MM.1S (cell line): Measurements from ENCODE around the gene LRIG2.

Source experiments
- DNase-seq: peaks from one replicate; pipeline ENCODE4 v3.0.0-alpha.2; 2015
- H2AFZ ChIP-seq: fragments of 300-600 bp; sonication (generic); 2 replicates; pipeline ENCODE4 v1.6.0; 2016; ENCODE audit warnings: antibody characterized with exemption, low read length
- H3F3A ChIP-seq: fragments of 300-600 bp; sonication (generic); 2 replicates; pipeline ENCODE4 v1.6.1; 2016; ENCODE audit warnings: mild to moderate bottlenecking, antibody characterized with exemption, low read length, moderate library complexity, mixed read lengths; ENCODE audit not compliant: insufficient read depth
- H3K27ac ChIP-seq: fragments of 300-600 bp; sonication (generic); 2 replicates; pipeline ENCODE4 v1.5.1; 2016; ENCODE audit warnings: mild to moderate bottlenecking, low read length
- H3K27me3 ChIP-seq: fragments of 300-600 bp; sonication (generic); replicated peaks from 2 replicates; pipeline ENCODE4 v1.6.0; 2016; ENCODE audit warnings: low read length; ENCODE audit not compliant: insufficient read depth
- H3K36me3 ChIP-seq: fragments of 300-600 bp; sonication (generic); replicated peaks from 2 replicates; pipeline ENCODE4 v1.6.1; 2016; ENCODE audit warnings: mild to moderate bottlenecking, low read length, mixed read lengths; ENCODE audit not compliant: insufficient read depth
- H3K4me1 ChIP-seq: fragments of 300-600 bp; sonication (generic); 2 replicates; pipeline ENCODE4 v1.6.1; 2016; ENCODE audit warnings: low read length, mixed read lengths
- H3K4me2 ChIP-seq: fragments of 300-600 bp; sonication (generic); 2 replicates; pipeline ENCODE4 v1.6.0; 2016; ENCODE audit warnings: low read depth, low read length
- H3K4me3 ChIP-seq: fragments of 300-600 bp; sonication (generic); 2 replicates; pipeline ENCODE4 v1.5.1; 2016; ENCODE audit warnings: low read length, mixed read lengths
- H3K79me2 ChIP-seq: fragments of 300-600 bp; sonication (generic); 2 replicates; pipeline ENCODE4 v1.6.1; 2016; ENCODE audit warnings: mixed run types, low read length, mixed read lengths
- H3K9ac ChIP-seq: fragments of 300-600 bp; sonication (generic); 2 replicates; pipeline ENCODE4 v1.6.1; 2016; ENCODE audit warnings: low read length, mixed read lengths
- H3K9me2 ChIP-seq: fragments of 300-600 bp; sonication (generic); replicated peaks from 2 replicates; pipeline ENCODE4 v1.6.1; 2016; ENCODE audit warnings: mild to moderate bottlenecking, low read length, mixed read lengths; ENCODE audit not compliant: insufficient read depth
- H3K9me3 ChIP-seq: fragments of 300-600 bp; sonication (generic); replicated peaks from 2 replicates; pipeline ENCODE4 v1.6.1; 2016; ENCODE audit warnings: mild to moderate bottlenecking, low read length, mixed read lengths; ENCODE audit not compliant: insufficient read depth
- H4K20me1 ChIP-seq: fragments of 300-600 bp; sonication (generic); 2 replicates; pipeline ENCODE4 v1.6.1; 2016; ENCODE audit warnings: mild to moderate bottlenecking, low read length, moderate library complexity, mixed read lengths; ENCODE audit not compliant: insufficient read depth
- EZH2 ChIP-seq: fragments of 300-600 bp; sonication (generic); optimal IDR thresholded peaks from 2 replicates; pipeline ENCODE3; 2017; ENCODE audit warnings: low read depth, mild to moderate bottlenecking, antibody characterized with exemption, low read length, mixed read lengths
- EZH2phosphoT487 ChIP-seq: fragments of 300-600 bp; sonication (generic); IDR thresholded peaks from 2 replicates; pipeline ENCODE4 v1.6.1; 2018; ENCODE audit warnings: antibody characterized with exemption, low read length
- TF ChIP-seq, protein P1 (sequence below): fragments of 300-600 bp; sonication (generic); IDR thresholded peaks from 2 replicates; pipeline ENCODE4 v1.5.1; 2016; ENCODE audit warnings: antibody characterized with exemption, low read length, mixed read lengths

The LRIG2 gene

DNA sequence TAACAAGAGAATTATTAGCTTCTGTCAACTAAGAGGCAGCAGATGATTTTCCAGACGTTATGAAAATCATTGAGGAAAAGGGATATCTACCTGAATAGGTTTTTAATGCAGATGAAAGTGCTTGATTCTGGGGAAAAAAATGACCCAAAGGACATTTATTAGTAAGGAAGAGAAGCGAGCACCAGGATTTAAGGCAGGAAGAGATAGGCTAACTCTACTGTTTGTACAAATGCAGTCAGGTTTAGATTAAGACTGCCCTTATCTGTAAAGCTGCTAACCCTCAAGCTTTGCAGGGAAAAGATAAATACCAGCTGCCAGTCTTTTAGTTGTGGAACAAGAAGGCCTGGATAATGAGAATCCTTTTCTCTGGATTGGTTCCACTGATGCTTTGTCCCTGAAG lies 33.0 kb upstream of the LRIG2 start:
- no peak for DNase-seq
- no peaks in the 10 kb centered on the region for H3K9me3 ChIP-seq
- peaks cover 8% of the 10 kb centered on the region for H3K4me1 ChIP-seq
- H3K4me2 ChIP-seq: no peak overlapping the region
- TF ChIP-seq, protein P1, sequence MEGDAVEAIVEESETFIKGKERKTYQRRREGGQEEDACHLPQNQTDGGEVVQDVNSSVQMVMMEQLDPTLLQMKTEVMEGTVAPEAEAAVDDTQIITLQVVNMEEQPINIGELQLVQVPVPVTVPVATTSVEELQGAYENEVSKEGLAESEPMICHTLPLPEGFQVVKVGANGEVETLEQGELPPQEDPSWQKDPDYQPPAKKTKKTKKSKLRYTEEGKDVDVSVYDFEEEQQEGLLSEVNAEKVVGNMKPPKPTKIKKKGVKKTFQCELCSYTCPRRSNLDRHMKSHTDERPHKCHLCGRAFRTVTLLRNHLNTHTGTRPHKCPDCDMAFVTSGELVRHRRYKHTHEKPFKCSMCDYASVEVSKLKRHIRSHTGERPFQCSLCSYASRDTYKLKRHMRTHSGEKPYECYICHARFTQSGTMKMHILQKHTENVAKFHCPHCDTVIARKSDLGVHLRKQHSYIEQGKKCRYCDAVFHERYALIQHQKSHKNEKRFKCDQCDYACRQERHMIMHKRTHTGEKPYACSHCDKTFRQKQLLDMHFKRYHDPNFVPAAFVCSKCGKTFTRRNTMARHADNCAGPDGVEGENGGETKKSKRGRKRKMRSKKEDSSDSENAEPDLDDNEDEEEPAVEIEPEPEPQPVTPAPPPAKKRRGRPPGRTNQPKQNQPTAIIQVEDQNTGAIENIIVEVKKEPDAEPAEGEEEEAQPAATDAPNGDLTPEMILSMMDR: no peak
- TF ChIP-seq EZH2phosphoT487: no peak
- no peak for TF ChIP-seq EZH2
- no peak overlapping the region for H3K9ac ChIP-seq
- no peak overlapping the region for H3K27ac ChIP-seq
- no peaks in the 10 kb centered on the region for H3K27me3 ChIP-seq
- no peaks in the 10 kb centered on the region for H3K9me2 ChIP-seq
- H3K79me2 ChIP-seq: no peaks in the 10 kb centered on the region
- H4K20me1 ChIP-seq: no peaks in the 10 kb centered on the region
- peaks cover 5% of the 10 kb centered on the region; the same call in 1 of the 2 replicates for H3F3A ChIP-seq
- H2AFZ ChIP-seq: no peak overlapping the region
- no peaks in the 10 kb centered on the region for H3K36me3 ChIP-seq
- no peak overlapping the region for H3K4me3 ChIP-seq

DNA sequence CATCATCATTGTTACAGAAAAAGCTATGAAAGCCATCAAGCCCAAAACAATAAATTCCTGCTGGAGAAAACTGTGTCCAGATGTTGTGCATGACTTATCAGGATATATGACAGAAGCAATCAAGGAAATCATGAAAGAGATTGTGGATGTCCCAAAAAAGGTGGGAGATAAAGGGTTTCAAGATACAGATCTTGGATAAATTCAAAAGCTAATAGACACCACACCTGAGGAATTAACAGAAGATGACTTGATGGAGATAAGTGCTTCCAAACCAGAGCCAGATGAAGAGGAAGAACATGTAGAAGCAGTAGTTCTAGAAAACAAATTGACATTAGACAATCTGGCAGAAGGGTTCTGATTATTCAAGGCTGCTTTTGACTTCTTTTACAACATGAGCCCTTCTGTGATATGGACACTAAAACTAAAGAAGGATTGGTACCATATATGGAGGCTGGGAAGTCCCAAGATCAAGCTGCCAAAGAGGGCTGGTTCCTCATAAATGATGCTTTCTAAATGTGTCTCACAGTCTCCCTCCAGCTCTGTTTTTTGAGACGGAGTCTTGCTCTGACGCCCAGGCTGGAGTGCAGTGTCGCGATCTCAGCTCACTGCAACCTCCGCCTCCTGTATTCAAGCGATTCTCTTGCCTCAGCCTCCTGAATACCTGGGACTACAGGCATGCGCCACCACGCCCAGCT lies 32.1 kb upstream of the LRIG2 start:
- Histone ChIP-seq H3K9me3 (no peaks in the 10 kb centered on the region), H3K9ac (no peak overlapping the region), H2AFZ (no peak overlapping the region), H3K4me3 (no peak overlapping the region), H3K9me2 (no peaks in the 10 kb centered on the region), H3F3A (peaks cover 5% of the 10 kb centered on the region; the same call in 1 of the 2 replicates), H3K79me2 (no peaks in the 10 kb centered on the region), H3K4me1 (peaks cover 8% of the 10 kb centered on the region), H3K4me2 (no peak overlapping the region), H4K20me1 (no peaks in the 10 kb centered on the region), H3K27ac (no peak overlapping the region), H3K36me3 (no peaks in the 10 kb centered on the region), H3K27me3 (no peaks in the 10 kb centered on the region)
- no peak for TF ChIP-seq EZH2phosphoT487
- TF ChIP-seq EZH2: no peak
- TF ChIP-seq, protein P1: no peak
- DNase-seq: no peak

DNA sequence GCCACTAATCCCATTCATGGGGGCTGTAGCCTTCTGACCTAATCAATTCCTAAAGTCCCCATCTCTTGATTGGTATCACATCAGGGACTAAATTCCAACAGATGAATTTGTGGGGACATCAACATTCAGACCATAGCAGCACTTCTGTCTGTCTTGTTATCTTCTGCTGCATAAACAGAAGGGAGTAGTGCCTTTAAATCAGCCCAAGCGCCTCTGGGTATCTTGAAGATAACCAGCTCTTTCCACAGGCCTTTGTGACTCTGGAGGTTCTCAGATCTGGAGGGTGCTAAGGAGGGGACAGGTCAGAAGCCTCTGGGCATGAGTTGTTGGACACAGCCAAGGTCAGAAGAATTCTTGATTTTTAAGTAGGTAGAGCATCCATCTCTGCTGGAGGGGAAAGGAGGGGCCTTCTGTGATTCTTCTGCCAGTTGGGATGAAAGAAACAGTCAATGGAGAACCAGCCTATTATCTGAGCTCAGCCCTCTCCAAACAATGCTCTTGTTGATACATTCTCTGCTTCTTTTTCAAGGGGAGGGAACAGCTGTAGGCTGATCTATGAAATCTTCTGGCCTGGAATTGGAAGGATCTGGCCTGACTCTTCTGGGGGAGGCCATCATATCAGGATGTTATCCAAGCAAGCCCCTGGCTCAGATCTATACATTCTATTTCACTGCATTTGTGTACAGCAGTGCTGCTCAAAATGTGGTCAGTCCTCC lies 31.3 kb upstream of the LRIG2 start:
- Histone ChIP-seq H3K36me3 (no peaks in the 10 kb centered on the region), H3K9me3 (no peaks in the 10 kb centered on the region), H3K79me2 (no peaks in the 10 kb centered on the region), H4K20me1 (no peaks in the 10 kb centered on the region), H3K4me2 (no peak overlapping the region), H3K9ac (no peak overlapping the region), H3K27ac (no peak overlapping the region), H3K27me3 (no peaks in the 10 kb centered on the region), H3F3A (peaks cover 5% of the 10 kb centered on the region; the same call in 1 of the 2 replicates), H3K4me3 (no peak overlapping the region), H3K4me1 (peaks cover 8% of the 10 kb centered on the region), H3K9me2 (no peaks in the 10 kb centered on the region), H2AFZ (no peak overlapping the region)
- TF ChIP-seq EZH2phosphoT487 (no peak), EZH2 (no peak)
- TF ChIP-seq, protein P1: no peak
- no peak for DNase-seq
